B cell (primary cell): ENCODE data around the gene HNRNPLL. TPM values are rescaled to one million over a fixed set of nuclear protein-coding genes. Genes with fewer than 3 reads are reported as not detected.
"Not testable (repeated sequence)": the region's sequence is repeated elsewhere in the genome, so short reads cannot be mapped to it uniquely, and the experiment has no call there.

Experiments
- ATAC-seq: fragments of 200-7000 bp; cut with Tn5 transposase; one replicate; pipeline ENCODE4 v1.10.0; 2021; ENCODE audit warnings: low read depth, mild to moderate bottlenecking, moderate number of reproducible peaks, moderate library complexity
- CTCF ChIA-PET: fragments of 350-600 bp; sonication (Branson Sonifier 250); formaldehyde crosslinking; loops from one replicate; lab custom pipeline; 2021; ENCODE audit warnings: antibody characterized with exemption, inconsistent platforms; lab: Charles Lee
- POLR2A ChIA-PET: fragments of 350-600 bp; sonication (Branson Sonifier 250); formaldehyde crosslinking; loops from one replicate; lab custom pipeline; 2021; ENCODE audit warnings: antibody characterized with exemption; lab: Charles Lee
- DNase-seq: peaks from one replicate; pipeline ENCODE4 v3.0.0; 2013
- H2AFZ ChIP-seq: 2 replicates; pipeline ENCODE4 v1.6.1; 2012; ENCODE audit warnings: mild to moderate bottlenecking, low read depth, low read length; ENCODE audit not compliant: insufficient read depth, poor library complexity, severe bottlenecking
- H3K27ac ChIP-seq, 2 donors: 1 replicate in 1 of 2; 2 replicates in 1 of 2; pipeline ENCODE4 v1.5.1; 2012 to 2013; ENCODE audit warnings: low read length in 2 of 2, mild to moderate bottlenecking in 2 of 2, moderate library complexity in 1 of 2
- H3K27me3 ChIP-seq, 4 experiments: fragments of 200-600 bp in 1 of 4; sonication (generic) in 1 of 4; replicated peaks in 1 of 4; 1 replicate in 2 of 4; 2 replicates in 2 of 4; pipeline versions ENCODE4 v1.6.1 to v1.7.0; 2013 to 2016; ENCODE audit warnings: low read length in 3 of 4, mild to moderate bottlenecking in 2 of 4, mixed read lengths in 1 of 4, moderate library complexity in 1 of 4; ENCODE audit not compliant: insufficient read depth in 4 of 4, control insufficient read depth in 3 of 4; ENCODE audit errors: control extremely low read depth in 1 of 4
- H3K36me3 ChIP-seq, 2 experiments: replicated peaks in 1 of 2; 1 replicate in 1 of 2; 2 replicates in 1 of 2; pipeline versions ENCODE4 v1.6.1 to v1.7.1; 2013; ENCODE audit warnings: low read length in 1 of 2; ENCODE audit not compliant: insufficient read depth in 2 of 2, control insufficient read depth in 1 of 2; ENCODE audit errors: control extremely low read depth in 1 of 2, extremely low read depth in 1 of 2
- H3K4me1 ChIP-seq, 2 donors: fragments of 200-600 bp in 1 of 2; sonication (generic) in 1 of 2; 1 replicate in 1 of 2; 2 replicates in 1 of 2; pipeline versions ENCODE4 v1.5.1 to v1.6.1; 2013 to 2017; ENCODE audit warnings: low read length in 2 of 2; ENCODE audit not compliant: control insufficient read depth in 2 of 2, insufficient read depth in 2 of 2
- H3K4me2 ChIP-seq: replicated peaks from 2 replicates; pipeline ENCODE3; 2012; ENCODE audit warnings: mild to moderate bottlenecking, low read depth, low read length; ENCODE audit not compliant: poor library complexity, severe bottlenecking
- H3K4me3 ChIP-seq, 5 experiments: fragments of 200-600 bp in 1 of 5; sonication (generic) in 1 of 5; 1 replicate in 3 of 5; 2 replicates in 2 of 5; pipeline versions ENCODE4 v1.5.1 to v1.7.0; 2011 to 2016; ENCODE audit warnings: low read length in 4 of 5, mild to moderate bottlenecking in 4 of 5, low read depth in 2 of 5, control low read depth in 1 of 5, moderate library complexity in 1 of 5; ENCODE audit not compliant: insufficient read depth in 1 of 5; ENCODE audit errors: control extremely low read depth in 1 of 5, extremely low read depth in 1 of 5
- H3K79me2 ChIP-seq: fragments of 200-600 bp; sonication (generic); one replicate; pipeline ENCODE4 v1.6.0; 2016; ENCODE audit warnings: low read length; ENCODE audit not compliant: control insufficient read depth, insufficient read depth
- H3K9ac ChIP-seq: fragments of 200-600 bp; sonication (generic); 2 replicates; pipeline ENCODE4 v1.6.1; 2017; ENCODE audit warnings: mild to moderate bottlenecking, low read length, moderate library complexity
- H3K9me3 ChIP-seq, 3 donors: one replicate each; pipeline versions ENCODE4 v1.6.1 to v1.7.1; 2013; ENCODE audit warnings: low read length in 2 of 3; ENCODE audit not compliant: control insufficient read depth in 2 of 3, insufficient read depth in 1 of 3; ENCODE audit errors: control extremely low read depth in 1 of 3
- H4K20me1 ChIP-seq: 2 replicates; pipeline ENCODE4 v1.6.0; 2012; ENCODE audit warnings: mild to moderate bottlenecking, low read length; ENCODE audit not compliant: insufficient read depth, control insufficient read depth, poor library complexity, severe bottlenecking
- H3K27ac Mint-ChIP-seq: one replicate; pipeline ENCODE4 v1.8.0; 2021; ENCODE audit warnings: mixed read lengths
- H3K27me3 Mint-ChIP-seq: one replicate; pipeline ENCODE4 v1.8.0; 2021; ENCODE audit warnings: mixed read lengths
- H3K4me1 Mint-ChIP-seq: one replicate; pipeline ENCODE4 v1.8.0; 2021; ENCODE audit warnings: mixed read lengths
- H3K4me3 Mint-ChIP-seq: one replicate; pipeline ENCODE4 v1.8.0; 2021; ENCODE audit warnings: mixed read lengths
- H3K9me3 Mint-ChIP-seq: one replicate; pipeline ENCODE4 v1.8.0; 2022; ENCODE audit warnings: mixed read lengths; ENCODE audit not compliant: insufficient read depth
- EZH2 ChIP-seq: IDR thresholded peaks from 2 replicates; pipeline ENCODE4 v1.6.1; 2012; ENCODE audit warnings: borderline replicate concordance, low read depth, mild to moderate bottlenecking, moderate library complexity, low read length; ENCODE audit not compliant: insufficient read depth, poor library complexity, severe bottlenecking
- WGBS: methylation state at CpG from one replicate; pipeline ENCODE4 v1.1.5; 2013; ENCODE audit warnings: missing lambda C conversion rate; ENCODE audit not compliant: insufficient coverage; 5-methylcytosine and 5-hydroxymethylcytosine counted together
- intact Hi-C: fragments of 100-400 bp; cut with micrococcal nuclease; formaldehyde crosslinking; loops from one replicate; pipeline ENCODE4 v1.10.0; 2022
- polyA plus RNA-seq: library from polyadenylated mRNA; depleted of rRNA; stranded (reverse); fragments of >200 nt; gene quantifications from 2 replicates; pipeline ENCODE4 v1.2.3, GENCODE V29; 2012
- total RNA-seq, 2 donors: library from RNA; stranded (reverse); fragments of 120-200 nt in 1 of 2; gene quantifications; 1 replicate in 1 of 2; 2 replicates in 1 of 2; pipeline versions ENCODE4 v1.2.3 to v1.2.4, GENCODE V29; 2013 to 2022
- TF ChIP-seq, protein P1 (sequence below): fragments of 200-600 bp; IDR thresholded peaks from one replicate; pipeline ENCODE4 v1.8.0; 2022; ENCODE audit warnings: antibody characterized with exemption, mild to moderate bottlenecking

Gene HNRNPLL
- total and polyA plus RNA-seq, 2 donors (not counting 1 experiment from before 2014, with no cell fraction given): 2.1 to 6.7 TPM

GRCh38 chr2:38643021-38643671 lies 40.4 kb upstream of the HNRNPLL start:
- Histone ChIP-seq H3K4me2 (no peak overlapping the region), H3K79me2 (no peaks in the 10 kb centered on the region), H3K36me3 (no peaks in the 10 kb centered on the region), H3K27me3 (no peaks in the 10 kb centered on the region), H3K4me1 (peaks cover 2 to 4% of the 10 kb centered on the region in 2 donors), H2AFZ (no peak overlapping the region), H3K27ac (no peak overlapping the region), H4K20me1 (no peaks in the 10 kb centered on the region), H3K4me3 (no peak overlapping the region), H3K9ac (no peak overlapping the region), H3K9me3 (peaks cover 0 to 8% (median 0%) of the 10 kb centered on the region in 3 donors)
- CTCF ChIA-PET: no interaction called here
- DNase-seq (no peak), ATAC-seq (no peak)
- peaks cover 4% of the 10 kb centered on the region for H3K27me3 Mint-ChIP-seq
- POLR2A ChIA-PET: no interaction called here
- TF ChIP-seq, protein P1, sequence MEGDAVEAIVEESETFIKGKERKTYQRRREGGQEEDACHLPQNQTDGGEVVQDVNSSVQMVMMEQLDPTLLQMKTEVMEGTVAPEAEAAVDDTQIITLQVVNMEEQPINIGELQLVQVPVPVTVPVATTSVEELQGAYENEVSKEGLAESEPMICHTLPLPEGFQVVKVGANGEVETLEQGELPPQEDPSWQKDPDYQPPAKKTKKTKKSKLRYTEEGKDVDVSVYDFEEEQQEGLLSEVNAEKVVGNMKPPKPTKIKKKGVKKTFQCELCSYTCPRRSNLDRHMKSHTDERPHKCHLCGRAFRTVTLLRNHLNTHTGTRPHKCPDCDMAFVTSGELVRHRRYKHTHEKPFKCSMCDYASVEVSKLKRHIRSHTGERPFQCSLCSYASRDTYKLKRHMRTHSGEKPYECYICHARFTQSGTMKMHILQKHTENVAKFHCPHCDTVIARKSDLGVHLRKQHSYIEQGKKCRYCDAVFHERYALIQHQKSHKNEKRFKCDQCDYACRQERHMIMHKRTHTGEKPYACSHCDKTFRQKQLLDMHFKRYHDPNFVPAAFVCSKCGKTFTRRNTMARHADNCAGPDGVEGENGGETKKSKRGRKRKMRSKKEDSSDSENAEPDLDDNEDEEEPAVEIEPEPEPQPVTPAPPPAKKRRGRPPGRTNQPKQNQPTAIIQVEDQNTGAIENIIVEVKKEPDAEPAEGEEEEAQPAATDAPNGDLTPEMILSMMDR: no peak
- no peak for TF ChIP-seq EZH2
- no peak overlapping the region for H3K4me3 Mint-ChIP-seq
- intact Hi-C loops: no loop called here
- peaks cover 2% of the 10 kb centered on the region for H3K9me3 Mint-ChIP-seq
- H3K27ac Mint-ChIP-seq: no peak overlapping the region
- H3K4me1 Mint-ChIP-seq: peaks cover 7% of the 10 kb centered on the region
- WGBS: 94% methylated on average over 40 of the region's 45 CpGs

DNA sequence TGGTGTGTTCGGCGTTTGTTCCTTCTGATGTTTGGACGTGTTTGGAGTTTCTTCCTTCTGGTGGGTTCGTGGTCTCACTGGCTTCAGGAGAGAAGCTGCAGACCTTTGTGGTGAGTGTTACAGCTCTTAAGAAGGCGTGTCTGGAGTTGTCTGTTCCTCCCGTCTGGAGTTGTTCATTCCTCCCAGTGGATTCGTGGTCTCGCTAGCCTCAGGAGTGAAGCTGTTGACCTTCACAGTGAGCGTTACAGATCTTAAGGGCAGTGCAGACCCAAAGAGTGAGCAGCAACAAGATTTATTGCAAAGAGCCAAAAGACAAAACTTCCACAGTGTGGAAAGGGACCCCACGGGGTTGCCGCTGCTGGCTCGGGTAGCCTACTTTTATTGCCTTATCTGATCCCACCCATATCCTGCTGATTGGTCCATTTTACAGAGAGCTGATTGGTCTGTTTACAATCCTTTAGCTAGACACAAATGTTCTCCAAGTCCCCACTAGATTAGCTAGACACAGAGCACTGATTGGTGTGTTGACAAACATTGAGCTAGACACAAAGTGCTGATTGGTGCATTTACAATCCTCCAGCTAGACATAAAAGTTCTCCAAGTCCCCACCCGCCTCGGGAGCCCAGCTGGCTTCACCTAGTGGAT lies 39.8 kb upstream of the HNRNPLL start:
- POLR2A ChIA-PET, H3K4me2 ChIP-seq, intact Hi-C loops, H3K9ac ChIP-seq, H3K36me3 ChIP-seq, H3K79me2 ChIP-seq, H3K4me1 ChIP-seq, H3K27me3 Mint-ChIP-seq, H3K27me3 ChIP-seq, H3K27ac Mint-ChIP-seq, H3K27ac ChIP-seq, ATAC-seq, H3K4me1 Mint-ChIP-seq, H2AFZ ChIP-seq, H3K4me3 Mint-ChIP-seq, H3K4me3 ChIP-seq, H4K20me1 ChIP-seq, CTCF ChIA-PET, DNase-seq, H3K9me3 Mint-ChIP-seq, H3K9me3 ChIP-seq: not testable (repeated sequence)
- 93% methylated on average over 13 of the region's 14 CpGs for WGBS
